CD4-positive, alpha-beta T cell (primary cell): ENCODE measurements around the gene KCNB1. TPM values are rescaled to one million over a fixed set of nuclear protein-coding genes. Genes with fewer than 3 reads are reported as not detected.

ENCODE experiments used
- ATAC-seq: fragments of 200-7000 bp; cut with Tn5 transposase; one replicate; pipeline ENCODE4 v1.10.0; 2022; ENCODE audit warnings: mild to moderate bottlenecking; ENCODE audit not compliant: poor library complexity
- CTCF ChIA-PET: fragments of 350-600 bp; sonication (Branson Sonifier 250); formaldehyde crosslinking; loops from one replicate; lab custom pipeline; 2021; ENCODE audit warnings: antibody characterized with exemption, inconsistent platforms; lab: Charles Lee
- POLR2A ChIA-PET: fragments of 350-600 bp; sonication (Branson Sonifier 250); formaldehyde crosslinking; loops from one replicate; lab custom pipeline; 2021; ENCODE audit warnings: antibody characterized with exemption, inconsistent platforms; lab: Charles Lee
- DNase-seq, 14 experiments: peaks; one replicate each; pipeline ENCODE4 v3.0.0-alpha.2; 2013 to 2020; ENCODE audit warnings: mixed read lengths in 2 of 14
- H3K27ac ChIP-seq, 2 donors: one replicate each; pipeline versions ENCODE4 v1.5.1 to v1.7.0; 2013; ENCODE audit warnings: low read length in 2 of 2, low read depth in 1 of 2, mild to moderate bottlenecking in 1 of 2
- H3K27me3 ChIP-seq, 2 experiments: 1 replicate in 1 of 2; 2 replicates in 1 of 2; pipeline versions ENCODE4 v1.6.1 to v1.7.0; 2013; ENCODE audit warnings: low read length in 2 of 2, control low read depth in 1 of 2, mild to moderate bottlenecking in 1 of 2, moderate library complexity in 1 of 2; ENCODE audit not compliant: insufficient read depth in 2 of 2, control insufficient read depth in 1 of 2
- H3K36me3 ChIP-seq: one replicate; pipeline ENCODE4 v1.6.1; 2013; ENCODE audit warnings: low read length, control low read depth; ENCODE audit not compliant: insufficient read depth
- H3K4me1 ChIP-seq: one replicate; pipeline ENCODE4 v1.6.1; 2013; ENCODE audit warnings: low read length, control low read depth; ENCODE audit not compliant: insufficient read depth
- H3K4me3 ChIP-seq: one replicate; pipeline ENCODE4 v1.5.1; 2013; ENCODE audit warnings: mild to moderate bottlenecking, low read length, moderate library complexity
- H3K9me3 ChIP-seq, 2 experiments: 1 replicate in 1 of 2; 2 replicates in 1 of 2; pipeline versions ENCODE4 v1.6.1 to v1.7.0; 2013; ENCODE audit warnings: low read length in 2 of 2, mild to moderate bottlenecking in 2 of 2, control low read depth in 1 of 2, moderate library complexity in 1 of 2; ENCODE audit not compliant: control insufficient read depth in 1 of 2, insufficient read depth in 1 of 2
- H3K27ac Mint-ChIP-seq: one replicate; pipeline ENCODE4 v1.8.0; 2020; ENCODE audit warnings: mixed read lengths
- H3K27me3 Mint-ChIP-seq: one replicate; pipeline ENCODE4 v1.8.0; 2021; ENCODE audit warnings: mixed read lengths
- H3K36me3 Mint-ChIP-seq: one replicate; pipeline ENCODE4 v1.8.0; 2021; ENCODE audit warnings: low read depth, mixed read lengths
- H3K4me1 Mint-ChIP-seq: one replicate; pipeline ENCODE4 v1.8.0; 2021; ENCODE audit warnings: low read depth, mixed read lengths
- H3K4me3 Mint-ChIP-seq: one replicate; pipeline ENCODE4 v1.8.0; 2020; ENCODE audit warnings: mild to moderate bottlenecking, mixed read lengths
- H3K9me3 Mint-ChIP-seq: one replicate; pipeline ENCODE4 v1.8.0; 2020; ENCODE audit warnings: mixed read lengths
- intact Hi-C, 2 experiments: fragments of 100-400 bp; cut with DNase I in 1 of 2; cut with micrococcal nuclease in 1 of 2; formaldehyde crosslinking; loops; one replicate each; pipeline versions ENCODE4 v1.15.1 to v1.9.0; 2023 to 2025; cut with DNase I, micrococcal nuclease
- total RNA-seq, 174 experiments: library from RNA in 2 of 174; stranded (reverse) in 2 of 174; gene quantifications; one replicate each; pipeline ENCODE4 v1.2.3 and lab custom pipeline; 2021 to 2026
- TF ChIP-seq, protein P1 (sequence below): fragments of 200-600 bp; IDR thresholded peaks from one replicate; pipeline ENCODE4 v1.8.0; 2022; ENCODE audit warnings: antibody characterized with exemption, mild to moderate bottlenecking

Gene KCNB1
- total RNA-seq, 2 experiments from 2014 or later: 0.06 to 0.08 TPM

- intact Hi-C loops: no loop called here
- H3K27ac ChIP-seq: no peak overlapping the region
- CTCF ChIA-PET: no interaction called here
- Mint-ChIP-seq H3K36me3 (no peaks in the 10 kb centered on the region), H3K27ac (no peak overlapping the region), H3K27me3 (peaks cover 1% of the 10 kb centered on the region), H3K9me3 (no peaks in the 10 kb centered on the region), H3K4me3 (no peak overlapping the region), H3K4me1 (no peaks in the 10 kb centered on the region)
- DNase-seq (no peak), ATAC-seq (no peak)
- no peaks in the 10 kb centered on the region for H3K9me3 ChIP-seq
- POLR2A ChIA-PET: no interaction called here
- H3K36me3 ChIP-seq: no peaks in the 10 kb centered on the region
- peaks cover 0 to 3% of the 10 kb centered on the region in 2 experiments for H3K27me3 ChIP-seq
- no peak overlapping the region for H3K4me3 ChIP-seq
- no peaks in the 10 kb centered on the region for H3K4me1 ChIP-seq
- TF ChIP-seq, protein P1, sequence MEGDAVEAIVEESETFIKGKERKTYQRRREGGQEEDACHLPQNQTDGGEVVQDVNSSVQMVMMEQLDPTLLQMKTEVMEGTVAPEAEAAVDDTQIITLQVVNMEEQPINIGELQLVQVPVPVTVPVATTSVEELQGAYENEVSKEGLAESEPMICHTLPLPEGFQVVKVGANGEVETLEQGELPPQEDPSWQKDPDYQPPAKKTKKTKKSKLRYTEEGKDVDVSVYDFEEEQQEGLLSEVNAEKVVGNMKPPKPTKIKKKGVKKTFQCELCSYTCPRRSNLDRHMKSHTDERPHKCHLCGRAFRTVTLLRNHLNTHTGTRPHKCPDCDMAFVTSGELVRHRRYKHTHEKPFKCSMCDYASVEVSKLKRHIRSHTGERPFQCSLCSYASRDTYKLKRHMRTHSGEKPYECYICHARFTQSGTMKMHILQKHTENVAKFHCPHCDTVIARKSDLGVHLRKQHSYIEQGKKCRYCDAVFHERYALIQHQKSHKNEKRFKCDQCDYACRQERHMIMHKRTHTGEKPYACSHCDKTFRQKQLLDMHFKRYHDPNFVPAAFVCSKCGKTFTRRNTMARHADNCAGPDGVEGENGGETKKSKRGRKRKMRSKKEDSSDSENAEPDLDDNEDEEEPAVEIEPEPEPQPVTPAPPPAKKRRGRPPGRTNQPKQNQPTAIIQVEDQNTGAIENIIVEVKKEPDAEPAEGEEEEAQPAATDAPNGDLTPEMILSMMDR: no peak
These were observed 62.2 kb downstream of the KCNB1 start for GRCh38 chr20:49420292-49420691.

GRCh38 chr20:49419785-49420184, 62.7 kb downstream of the KCNB1 start:
- Mint-ChIP-seq H3K4me3 (no peak overlapping the region), H3K27ac (no peak overlapping the region), H3K9me3 (no peaks in the 10 kb centered on the region), H3K27me3 (peaks cover 6% of the 10 kb centered on the region), H3K4me1 (no peaks in the 10 kb centered on the region), H3K36me3 (no peaks in the 10 kb centered on the region)
- POLR2A ChIA-PET: no interaction called here
- Histone ChIP-seq H3K4me3 (no peak overlapping the region), H3K27me3 (peaks cover 0 to 3% of the 10 kb centered on the region in 2 experiments), H3K9me3 (no peaks in the 10 kb centered on the region), H3K27ac (no peak overlapping the region), H3K36me3 (no peaks in the 10 kb centered on the region), H3K4me1 (no peaks in the 10 kb centered on the region)
- TF ChIP-seq, protein P1: no peak
- no peak for ATAC-seq
- CTCF ChIA-PET: no interaction called here
- intact Hi-C loops: no loop called here
- no peak for DNase-seq

- ATAC-seq: no peak
- DNase-seq: no peak
- Histone ChIP-seq H3K4me1 (no peaks in the 10 kb centered on the region), H3K27me3 (peaks cover 0 to 3% of the 10 kb centered on the region in 2 experiments), H3K4me3 (no peak overlapping the region), H3K9me3 (peaks cover 0 to 6% of the 10 kb centered on the region in 2 experiments), H3K27ac (no peak overlapping the region), H3K36me3 (no peaks in the 10 kb centered on the region)
- ChIA-PET CTCF (no interaction called here), POLR2A (no interaction called here)
- H3K27me3 Mint-ChIP-seq: peaks cover 6% of the 10 kb centered on the region
- no peaks in the 10 kb centered on the region for H3K9me3 Mint-ChIP-seq
- no peak overlapping the region for H3K27ac Mint-ChIP-seq
- H3K4me3 Mint-ChIP-seq: no peak overlapping the region
- TF ChIP-seq, protein P1: no peak
- no peaks in the 10 kb centered on the region for H3K4me1 Mint-ChIP-seq
- intact Hi-C loops: no loop called here
- no peaks in the 10 kb centered on the region for H3K36me3 Mint-ChIP-seq
These were observed 63.7 kb downstream of the KCNB1 start for GRCh38 chr20:49418809-49419208.
